Small intestine (tissue), 7 donors: ENCODE measurements around the gene BRD4. TPM values are rescaled to one million over a fixed set of nuclear protein-coding genes. Genes with fewer than 3 reads are reported as not detected.

Source experiments
- DNase-seq, 2 donors: peaks; one replicate each; pipeline versions ENCODE4 v3.0.0 to v3.0.0-alpha.2; 2013
- FAIRE-seq: peaks from 2 replicates; lab custom pipeline; 2012; peaks lifted over from hg19 to GRCh38; lab: Jason Lieb, UNC
- H3K27ac ChIP-seq, 3 donors: one replicate each; pipeline ENCODE4 v1.5.1; 2013; ENCODE audit warnings: low read length in 2 of 3, mild to moderate bottlenecking in 2 of 3, control low read depth in 1 of 3, inconsistent platforms in 1 of 3, low read depth in 1 of 3, moderate library complexity in 1 of 3
- H3K27me3 ChIP-seq, 3 donors: one replicate each; pipeline ENCODE4 v1.6.1; 2013; ENCODE audit warnings: low read length in 3 of 3, inconsistent platforms in 1 of 3; ENCODE audit not compliant: control insufficient read depth in 3 of 3, insufficient read depth in 3 of 3
- H3K36me3 ChIP-seq, 3 donors: one replicate each; pipeline ENCODE4 v1.6.1; 2013; ENCODE audit warnings: low read length in 3 of 3, inconsistent platforms in 1 of 3, low read depth in 1 of 3, mild to moderate bottlenecking in 1 of 3, moderate library complexity in 1 of 3; ENCODE audit not compliant: control insufficient read depth in 3 of 3, insufficient read depth in 2 of 3
- H3K4me1 ChIP-seq, 3 donors: one replicate each; pipeline ENCODE4 v1.6.1; 2013; ENCODE audit warnings: low read length in 2 of 3, inconsistent platforms in 1 of 3, low read depth in 1 of 3, mild to moderate bottlenecking in 1 of 3, moderate library complexity in 1 of 3; ENCODE audit not compliant: control insufficient read depth in 3 of 3, insufficient read depth in 2 of 3
- H3K4me3 ChIP-seq, 3 donors: one replicate each; pipeline ENCODE4 v1.5.1; 2013; ENCODE audit warnings: low read length in 3 of 3, control low read depth in 1 of 3, inconsistent platforms in 1 of 3, low read depth in 1 of 3, mild to moderate bottlenecking in 1 of 3, moderate library complexity in 1 of 3
- H3K9me3 ChIP-seq, 2 donors: one replicate each; pipeline ENCODE4 v1.6.1; 2013; ENCODE audit warnings: low read depth in 1 of 2, low read length in 1 of 2; ENCODE audit not compliant: control insufficient read depth in 2 of 2, insufficient read depth in 1 of 2
- WGBS, 3 donors: extraction: QIAGEN DNeasy Blood & Tissue Kit; methylation state at CpG; one replicate each; pipeline ENCODE4 v1.1.7; 2013; 5-methylcytosine and 5-hydroxymethylcytosine counted together
- polyA plus RNA-seq, 4 donors: library from polyadenylated mRNA; stranded (reverse) in 3 of 4; unstranded in 1 of 4; fragments of 200-250 nt in 3 of 4; fragments of 120-200 nt in 1 of 4; gene quantifications; one replicate each; pipeline versions ENCODE4 v1.2.1 to v1.2.3, GENCODE V29; 2013
- donor health status: healthy with polysubstance abuse.
- donor health status: control.
- donor health status: control.
- donor health status: Bipolar disorder and iron deficiency.
- donor health status: healthy.

BRD4 gene
- polyA plus RNA-seq, 4 donors, result 15.7 to 41.4 (median 24.7) TPM

DNA sequence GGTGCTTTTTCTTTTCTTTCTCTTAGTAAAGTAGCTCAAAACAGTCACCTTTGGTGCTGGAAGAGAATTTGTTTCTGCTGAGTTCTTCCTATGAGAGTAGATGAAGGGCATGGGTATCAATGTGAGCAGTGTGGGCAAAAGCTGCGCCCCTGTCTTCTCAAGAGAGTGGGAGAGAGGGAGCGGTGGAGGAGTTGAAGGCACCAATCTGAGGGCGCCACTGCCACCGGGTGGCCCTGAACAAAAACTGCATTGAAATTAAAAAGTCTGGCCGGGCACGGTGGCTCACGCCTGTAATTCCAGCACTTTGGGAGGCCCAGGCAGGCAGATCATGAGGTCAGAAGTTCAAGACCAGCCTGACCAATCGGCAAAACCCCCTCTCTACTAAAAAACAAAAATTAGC, 71.4 kb downstream of the BRD4 start:
- FAIRE-seq, result no peak
- H3K4me3 ChIP-seq, result no peak overlapping the region
- no peaks in the 10 kb centered on the region for H3K9me3 ChIP-seq
- H3K27ac ChIP-seq, result no peak overlapping the region
- H3K4me1 ChIP-seq, result no peaks in the 10 kb centered on the region
- no peak for DNase-seq
- H3K27me3 ChIP-seq, result no peaks in the 10 kb centered on the region
- 83 to 92% (median 84%) methylated on average over 8 of the region's 8 CpGs for WGBS, 3 donors
- peaks cover 11 to 98% (median 34%) of the 10 kb centered on the region in 3 donors for H3K36me3 ChIP-seq

DNA sequence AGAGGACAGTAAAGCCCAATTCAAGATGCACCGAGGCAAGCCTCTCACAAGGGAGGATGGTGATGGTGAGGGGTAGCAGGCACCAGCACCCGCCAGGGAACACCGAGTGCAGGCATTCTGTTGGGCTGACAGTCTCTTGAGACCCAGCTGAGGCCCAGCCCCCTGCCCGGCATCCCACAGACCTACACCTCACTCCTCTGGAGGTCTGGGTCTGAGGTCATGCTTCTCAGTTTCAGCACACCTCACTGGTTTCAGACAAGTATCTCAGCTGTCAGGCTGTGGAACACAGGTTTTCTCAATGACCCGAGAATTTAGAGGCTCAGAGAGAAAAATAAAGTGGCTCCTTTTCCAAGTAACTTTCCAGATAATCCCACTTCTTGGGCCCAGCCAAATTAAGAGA, 72.4 kb downstream of the BRD4 start:
- no peak overlapping the region for H3K27ac ChIP-seq
- H3K9me3 ChIP-seq, result no peaks in the 10 kb centered on the region
- no peak for DNase-seq
- no peaks in the 10 kb centered on the region for H3K27me3 ChIP-seq
- H3K36me3 ChIP-seq, result peaks cover 10 to 98% (median 34%) of the 10 kb centered on the region in 3 donors
- 78 to 90% (median 89%) methylated on average over 5 of the region's 5 CpGs for WGBS, 3 donors
- H3K4me1 ChIP-seq, result no peaks in the 10 kb centered on the region
- FAIRE-seq, result no peak
- no peak overlapping the region for H3K4me3 ChIP-seq

DNA sequence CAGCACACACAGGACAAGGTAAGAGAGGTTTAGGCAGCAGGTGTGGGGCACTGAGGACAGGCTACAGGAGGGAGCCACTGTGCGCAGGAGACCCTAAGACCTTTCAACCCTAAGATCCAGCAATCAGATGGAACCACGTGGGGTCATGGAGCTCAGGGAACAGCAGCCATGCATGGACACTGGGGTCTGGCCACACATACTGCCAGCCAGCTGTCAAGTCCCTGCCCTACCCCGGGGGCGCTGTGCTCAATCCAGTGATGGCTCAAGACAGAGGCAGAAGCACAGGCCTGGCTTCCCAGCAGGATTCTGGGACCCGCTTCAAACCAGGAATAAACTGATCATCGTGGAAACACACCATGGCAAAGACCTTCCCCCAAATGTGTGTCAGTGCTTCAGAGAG, 74.6 kb downstream of the BRD4 start:
- WGBS, 3 donors, result 86 to 92% (median 91%) methylated on average over 6 of the region's 6 CpGs
- Histone ChIP-seq H3K36me3 (peaks cover 19 to 98% (median 35%) of the 10 kb centered on the region in 3 donors), H3K4me1 (no peaks in the 10 kb centered on the region), H3K9me3 (no peaks in the 10 kb centered on the region), H3K27ac (no peak overlapping the region), H3K4me3 (no peak overlapping the region), H3K27me3 (no peaks in the 10 kb centered on the region)
- FAIRE-seq, result no peak
- no peak for DNase-seq

DNA sequence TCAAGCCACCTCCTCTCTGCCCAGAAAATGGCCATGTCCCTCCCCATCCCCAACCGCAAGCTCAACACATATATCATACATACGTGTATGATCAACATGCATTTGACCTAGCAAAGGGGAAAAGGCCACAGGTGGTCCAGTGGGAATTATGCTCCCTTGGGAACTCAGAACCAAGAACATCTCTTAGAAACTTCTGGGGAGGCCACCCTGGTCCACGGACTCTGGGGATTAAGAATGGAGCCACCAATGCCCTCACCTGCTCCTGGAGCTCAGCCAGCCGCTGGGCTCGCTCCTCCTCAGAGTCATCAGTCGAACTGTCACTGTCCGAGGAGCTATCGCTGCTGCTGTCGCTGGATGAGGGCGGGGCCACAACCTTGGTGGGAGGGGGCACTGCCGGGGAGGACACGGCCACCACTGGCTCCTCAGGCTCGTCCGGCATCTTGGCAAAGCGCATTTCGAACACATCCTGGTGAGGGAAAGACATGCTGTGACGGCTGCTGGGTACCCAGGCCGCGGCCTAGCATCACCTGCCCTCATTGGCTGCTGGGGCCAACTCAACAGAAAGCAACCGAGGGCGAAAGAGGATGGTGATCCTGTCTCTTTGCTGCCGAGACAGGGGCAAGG, 75.5 kb downstream of the BRD4 start:
- Histone ChIP-seq H3K27ac (no peak overlapping the region), H3K36me3 (peaks cover 18 to 98% (median 38%) of the 10 kb centered on the region in 3 donors), H3K27me3 (no peaks in the 10 kb centered on the region), H3K9me3 (no peaks in the 10 kb centered on the region), H3K4me3 (no peak overlapping the region), H3K4me1 (peaks cover 0 to 4% (median 0%) of the 10 kb centered on the region in 3 donors)
- no peak for DNase-seq
- WGBS, 3 donors, result 91 to 97% (median 94%) methylated on average over 22 of the region's 22 CpGs
- no peak for FAIRE-seq

DNA sequence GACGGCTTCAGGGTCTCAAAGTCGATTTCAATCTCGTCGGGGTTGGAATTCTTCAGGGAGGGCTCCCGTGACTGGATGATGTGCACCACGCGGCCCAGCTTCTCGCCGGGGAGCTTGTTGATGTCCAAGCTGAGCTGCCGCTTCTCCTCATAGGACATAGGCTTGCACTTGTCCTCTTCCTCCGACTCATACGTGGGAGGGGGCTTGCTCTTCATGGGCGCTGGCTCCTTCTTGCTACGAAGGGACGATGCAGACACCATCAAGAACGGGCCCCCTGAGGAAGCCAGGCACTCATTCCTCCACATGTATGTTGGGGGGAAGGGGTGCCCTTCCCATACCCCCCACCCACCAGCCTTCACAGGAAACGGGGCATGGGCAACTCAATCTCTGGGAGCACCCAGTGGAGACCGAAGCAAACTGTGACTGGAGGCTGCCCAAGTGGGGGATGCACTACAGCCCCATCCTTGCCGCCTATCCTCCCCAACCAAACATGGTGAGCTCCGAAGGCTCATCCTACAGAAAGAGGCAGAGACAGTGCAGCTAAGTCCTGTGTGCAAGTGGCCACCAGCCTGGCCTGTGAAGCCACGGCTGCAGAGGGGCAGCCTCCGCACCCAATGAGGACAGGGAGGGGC, 76.9 kb downstream of the BRD4 start:
- H3K27me3 ChIP-seq, result no peaks in the 10 kb centered on the region
- no peaks in the 10 kb centered on the region for H3K9me3 ChIP-seq
- peaks cover 0 to 8% (median 3%) of the 10 kb centered on the region in 3 donors for H3K4me1 ChIP-seq
- DNase-seq (no peak), FAIRE-seq (no peak)
- peaks cover 18 to 98% (median 38%) of the 10 kb centered on the region in 3 donors for H3K36me3 ChIP-seq
- no peak overlapping the region for H3K4me3 ChIP-seq
- WGBS, 3 donors, result 91 to 92% (median 91%) methylated on average over 21 to 22 of the region's 22 CpGs
- no peak overlapping the region for H3K27ac ChIP-seq

DNA sequence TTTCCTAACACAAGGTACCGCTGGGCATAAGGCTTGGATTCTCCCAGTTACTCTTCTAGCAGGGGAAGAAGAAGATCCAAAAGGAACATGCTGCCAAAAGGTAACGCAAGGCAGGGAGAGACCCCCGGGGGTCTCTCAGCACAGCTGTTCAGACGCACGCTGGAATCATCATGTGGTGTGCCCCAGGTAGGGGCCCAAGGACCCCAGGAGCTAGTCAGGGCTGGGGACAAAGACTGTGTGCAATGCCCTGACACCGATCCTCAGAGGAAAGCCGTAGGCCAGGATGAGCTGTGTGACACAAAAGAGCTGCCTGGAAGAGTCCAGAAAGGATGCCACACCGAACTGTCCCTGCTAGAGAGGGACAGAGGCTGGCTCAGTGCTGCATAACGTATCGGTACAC, 77.8 kb downstream of the BRD4 start:
- WGBS, 3 donors, result 95 to 97% (median 95%) methylated on average over 10 of the region's 10 CpGs
- H3K27ac ChIP-seq, result no peak overlapping the region
- peaks cover 18 to 98% (median 31%) of the 10 kb centered on the region in 3 donors for H3K36me3 ChIP-seq

DNA sequence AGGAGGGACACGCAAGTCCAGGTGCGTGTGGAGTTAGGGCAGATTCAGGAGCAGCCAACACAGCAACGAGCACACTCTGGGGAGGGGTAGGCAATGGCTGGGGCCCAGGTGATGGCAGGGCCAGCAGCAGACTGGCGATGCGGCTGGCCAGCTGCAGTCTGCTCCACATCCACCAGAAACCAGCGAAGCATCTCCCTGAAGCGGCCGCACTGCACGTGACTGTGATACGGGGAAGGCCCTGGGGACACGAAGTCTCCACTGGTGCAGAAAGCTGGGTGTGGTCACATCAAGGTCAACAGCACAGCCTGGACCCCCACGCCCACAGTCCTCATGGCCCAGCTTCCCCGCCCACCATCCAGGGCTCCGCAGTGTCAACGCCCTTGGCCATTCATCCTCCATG, 78.8 kb downstream of the BRD4 start:
- Histone ChIP-seq H3K27me3 (no peaks in the 10 kb centered on the region), H3K4me3 (no peak overlapping the region), H3K27ac (no peak overlapping the region), H3K9me3 (no peaks in the 10 kb centered on the region), H3K4me1 (peaks cover 0 to 24% (median 8%) of the 10 kb centered on the region in 3 donors), H3K36me3 (peaks cover 18 to 98% (median 27%) of the 10 kb centered on the region in 3 donors)
- 75 to 88% (median 83%) methylated on average over 14 to 15 of the region's 15 CpGs for WGBS, 3 donors
- FAIRE-seq (no peak), DNase-seq (no peak)

More for the DNA sequence above, 77.8 kb downstream of the BRD4 start:
- Histone ChIP-seq H3K9me3 (no peaks in the 10 kb centered on the region), H3K27me3 (no peaks in the 10 kb centered on the region), H3K4me1 (peaks cover 0 to 13% (median 4%) of the 10 kb centered on the region in 3 donors), H3K4me3 (no peak overlapping the region)
- DNase-seq, result no peak
- FAIRE-seq, result no peak

DNA sequence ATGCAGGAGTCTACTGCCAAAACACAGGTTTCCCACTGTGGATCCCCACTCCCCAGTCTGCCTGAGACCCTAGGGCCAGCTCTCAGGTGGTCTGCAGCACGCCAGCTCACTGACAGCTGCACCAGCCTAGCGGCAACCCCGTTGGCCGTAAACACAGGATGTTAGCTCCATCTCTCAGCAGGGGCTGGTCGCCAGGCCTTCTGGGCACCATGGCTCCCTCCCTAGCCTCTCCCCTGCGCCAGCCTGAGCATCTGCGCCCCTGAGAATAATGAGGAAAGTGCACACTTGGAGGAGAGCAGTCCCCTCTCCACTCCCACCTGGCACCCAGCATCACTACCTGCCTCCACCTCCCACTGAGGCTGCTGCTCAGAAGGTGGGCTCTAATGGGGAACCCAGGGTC, 79.3 kb downstream of the BRD4 start:
- no peak for FAIRE-seq
- H3K27ac ChIP-seq, result no peak overlapping the region

More for the DNA sequence above, 79.3 kb downstream of the BRD4 start:
- Histone ChIP-seq H3K4me1 (peaks cover 4 to 27% (median 8%) of the 10 kb centered on the region in 3 donors), H3K27me3 (no peaks in the 10 kb centered on the region), H3K36me3 (peaks cover 18 to 98% (median 27%) of the 10 kb centered on the region in 3 donors), H3K4me3 (no peak overlapping the region), H3K9me3 (no peaks in the 10 kb centered on the region)
- WGBS, 3 donors, result 71 to 89% (median 80%) methylated on average over 7 of the region's 7 CpGs
- DNase-seq, result no peak
